ENCODE measurements around the gene TMBIM6.

DNA sequence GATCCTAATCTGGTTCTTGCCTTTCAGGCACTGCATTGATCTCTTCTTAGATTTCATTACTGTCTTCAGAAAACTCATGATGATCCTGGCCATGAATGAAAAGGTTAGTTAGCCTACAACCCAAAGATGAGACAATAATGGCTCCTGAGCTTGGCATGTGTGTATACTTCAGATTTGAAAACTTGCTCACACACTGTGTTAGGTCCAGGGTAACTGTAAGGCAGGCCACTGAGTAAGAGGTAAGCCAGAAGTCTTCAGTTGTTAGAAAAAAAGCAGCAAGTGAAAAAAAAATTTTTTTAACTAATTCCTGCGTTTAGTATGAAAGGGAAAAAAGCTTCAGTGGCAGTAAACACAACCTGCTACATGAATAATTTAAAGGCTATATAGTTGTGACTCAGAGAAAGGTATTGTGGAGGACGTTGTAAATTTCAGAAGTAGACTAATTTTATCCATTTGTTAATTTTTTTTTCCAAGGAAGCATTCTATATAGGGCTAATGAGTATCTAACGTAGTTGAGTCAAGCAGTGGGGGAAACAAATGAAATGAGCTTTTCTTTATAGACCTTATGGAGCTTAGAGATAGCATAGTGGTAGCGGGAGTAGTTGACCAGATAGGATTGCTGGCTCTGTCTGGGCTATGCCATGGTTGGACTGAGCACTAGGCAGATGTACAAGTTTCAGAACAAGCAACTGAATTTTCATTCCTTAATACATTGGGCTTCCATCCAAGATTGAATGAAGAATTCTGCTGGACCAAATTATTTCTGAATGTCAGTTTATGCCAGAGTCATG, 20.5 kb downstream of the TMBIM6 start:
- TF ChIP-seq NFE2L2 (conservative IDR thresholded peaks at IDR 0.05; ENCODE audit: low read length) (no peak), USF2 (IDR thresholded peaks at IDR 0.05) (no peak), KDM1A (IDR thresholded peaks at IDR 0.05; ENCODE audit: low read depth) (no peak), FOSL2 (IDR thresholded peaks at IDR 0.05) (no peak), FOSL2 (CRISPR knock-in tag; IDR thresholded peaks at IDR 0.05) (no peak), POLR2A (IDR thresholded peaks at IDR 0.05; ENCODE audit: low read length) (no peak), TP53 (CRISPR knock-in tag; IDR thresholded peaks at IDR 0.05) (no peak)
- TF ChIP-seq, protein P1, sequence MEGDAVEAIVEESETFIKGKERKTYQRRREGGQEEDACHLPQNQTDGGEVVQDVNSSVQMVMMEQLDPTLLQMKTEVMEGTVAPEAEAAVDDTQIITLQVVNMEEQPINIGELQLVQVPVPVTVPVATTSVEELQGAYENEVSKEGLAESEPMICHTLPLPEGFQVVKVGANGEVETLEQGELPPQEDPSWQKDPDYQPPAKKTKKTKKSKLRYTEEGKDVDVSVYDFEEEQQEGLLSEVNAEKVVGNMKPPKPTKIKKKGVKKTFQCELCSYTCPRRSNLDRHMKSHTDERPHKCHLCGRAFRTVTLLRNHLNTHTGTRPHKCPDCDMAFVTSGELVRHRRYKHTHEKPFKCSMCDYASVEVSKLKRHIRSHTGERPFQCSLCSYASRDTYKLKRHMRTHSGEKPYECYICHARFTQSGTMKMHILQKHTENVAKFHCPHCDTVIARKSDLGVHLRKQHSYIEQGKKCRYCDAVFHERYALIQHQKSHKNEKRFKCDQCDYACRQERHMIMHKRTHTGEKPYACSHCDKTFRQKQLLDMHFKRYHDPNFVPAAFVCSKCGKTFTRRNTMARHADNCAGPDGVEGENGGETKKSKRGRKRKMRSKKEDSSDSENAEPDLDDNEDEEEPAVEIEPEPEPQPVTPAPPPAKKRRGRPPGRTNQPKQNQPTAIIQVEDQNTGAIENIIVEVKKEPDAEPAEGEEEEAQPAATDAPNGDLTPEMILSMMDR (IDR thresholded peaks at IDR 0.05), result no peak

All from A549 (cell line).